A375 (cell line): ENCODE results near the gene NPTX2. TPM values are rescaled to one million over a fixed set of nuclear protein-coding genes. Genes with fewer than 3 reads are reported as not detected.

ENCODE experiments used
- total RNA-seq: library from RNA; depleted of rRNA; stranded (reverse); fragments of >200 nt; shearing (Covaris generic); gene quantifications from 2 replicates; pipeline ENCODE4 v1.2.3, GENCODE V29; 2014; rRNA removed

Gene NPTX2, protein sequence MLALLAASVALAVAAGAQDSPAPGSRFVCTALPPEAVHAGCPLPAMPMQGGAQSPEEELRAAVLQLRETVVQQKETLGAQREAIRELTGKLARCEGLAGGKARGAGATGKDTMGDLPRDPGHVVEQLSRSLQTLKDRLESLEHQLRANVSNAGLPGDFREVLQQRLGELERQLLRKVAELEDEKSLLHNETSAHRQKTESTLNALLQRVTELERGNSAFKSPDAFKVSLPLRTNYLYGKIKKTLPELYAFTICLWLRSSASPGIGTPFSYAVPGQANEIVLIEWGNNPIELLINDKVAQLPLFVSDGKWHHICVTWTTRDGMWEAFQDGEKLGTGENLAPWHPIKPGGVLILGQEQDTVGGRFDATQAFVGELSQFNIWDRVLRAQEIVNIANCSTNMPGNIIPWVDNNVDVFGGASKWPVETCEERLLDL
- 1.9 and 4.6 TPM in 2 replicates for total RNA-seq

DNA sequence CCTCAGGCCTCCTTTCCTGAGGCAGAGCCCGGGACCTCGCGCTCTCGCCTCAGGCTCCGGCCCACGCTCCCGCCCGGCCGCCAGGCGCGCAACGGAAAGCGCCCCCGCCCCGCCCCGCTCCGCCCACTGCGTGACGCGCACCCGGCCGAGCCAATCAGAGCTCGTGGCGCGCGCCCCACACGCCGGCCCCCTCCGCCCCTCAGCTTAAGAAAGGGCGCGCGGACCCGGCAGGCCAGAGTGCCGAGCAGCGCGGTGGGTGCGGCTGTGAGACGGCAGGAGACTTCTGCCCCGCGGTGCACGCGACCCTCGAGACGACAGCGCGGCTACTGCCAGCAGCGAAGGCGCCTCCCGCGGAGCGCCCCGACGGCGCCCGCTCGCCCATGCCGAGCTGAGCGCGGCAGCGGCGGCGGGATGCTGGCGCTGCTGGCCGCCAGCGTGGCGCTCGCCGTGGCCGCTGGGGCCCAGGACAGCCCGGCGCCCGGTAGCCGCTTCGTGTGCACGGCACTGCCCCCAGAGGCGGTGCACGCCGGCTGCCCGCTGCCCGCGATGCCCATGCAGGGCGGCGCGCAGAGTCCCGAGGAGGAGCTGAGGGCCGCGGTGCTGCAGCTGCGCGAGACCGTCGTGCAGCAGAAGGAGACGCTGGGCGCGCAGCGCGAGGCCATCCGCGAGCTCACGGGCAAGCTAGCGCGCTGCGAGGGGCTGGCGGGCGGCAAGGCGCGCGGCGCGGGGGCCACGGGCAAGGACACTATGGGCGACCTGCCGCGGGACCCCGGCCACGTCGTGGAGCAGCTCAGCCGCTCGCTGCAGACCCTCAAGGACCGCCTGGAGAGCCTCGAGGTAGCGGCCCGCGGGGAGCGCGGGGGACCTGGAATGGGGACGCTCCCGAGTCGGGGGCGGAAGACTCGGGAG lies at the start of gene NPTX2:
NPTX2 (plus strand) TSS at position 235 of the 909 bp plus-strand sequence; CDS start at position 412, 177 bp downstream.

Other genes starting within 250 kb of the NPTX2 start
- 14.6 and 16.3 TPM in 2 replicates for gene BAIAP2L1, start 216.2 kb upstream of the NPTX2 start, total RNA-seq